GM12865 (cell line): ENCODE measurements around the gene RUNX1.

Experiments
- DNase-seq: peaks from one replicate; pipeline ENCODE4 v3.0.0; 2010; ENCODE audit warnings: low read depth
- H3K4me3 ChIP-seq: 2 replicates; pipeline ENCODE4 v1.5.1; 2011; ENCODE audit warnings: mild to moderate bottlenecking, low read depth, low read length, control low read depth
- CTCF ChIP-seq: IDR thresholded peaks from 2 replicates; pipeline ENCODE4 v1.5.1; 2011; ENCODE audit warnings: low read length, control low read depth, low read depth, inconsistent platforms; ENCODE audit not compliant: insufficient read depth; ENCODE audit errors: missing control alignments

RUNX1 gene

GRCh38 chr21:34890724-34891612 is 158.1 kb downstream of the RUNX1 start:
- no peak for DNase-seq
- no peak for TF ChIP-seq CTCF
- no peak overlapping the region for H3K4me3 ChIP-seq

- no peak for DNase-seq
- H3K4me3 ChIP-seq: peak overlapping the region; percentile 29; the same call in 1 of the 2 replicates
- TF ChIP-seq CTCF: no peak
Measured at GRCh38 chr21:34890470-34890723, 158.7 kb downstream of the RUNX1 start.

- DNase-seq: peak; percentile 85
- peak overlapping the region; percentile 89 for H3K4me3 ChIP-seq
- TF ChIP-seq CTCF: peak; percentile 79
Measured at GRCh38 chr21:34889676-34890469, 159.2 kb downstream of the RUNX1 start.

- H3K4me3 ChIP-seq: peak overlapping the region; percentile 89
- TF ChIP-seq CTCF: no peak
- DNase-seq: peak; percentile 72
Measured at GRCh38 chr21:34889320-34889675, 159.8 kb downstream of the RUNX1 start.

GRCh38 chr21:34888569-34889319 is 160.4 kb downstream of the RUNX1 start:
- peak; percentile 90 for DNase-seq
- H3K4me3 ChIP-seq: peak overlapping the region; percentile 89
- TF ChIP-seq CTCF: no peak

GRCh38 chr21:34887725-34888568 is 161.2 kb downstream of the RUNX1 start:
- peak; percentile 86 for DNase-seq
- no peak for TF ChIP-seq CTCF
- peak overlapping the region; percentile 89 for H3K4me3 ChIP-seq
